Keratinocyte (primary cell): Measurements from ENCODE around the gene CA11. TPM values are rescaled to one million over a fixed set of nuclear protein-coding genes. Genes with fewer than 3 reads are reported as not detected.
"Not testable (repeated sequence)": the region's sequence is repeated elsewhere in the genome, so short reads cannot be mapped to it uniquely, and the experiment has no call there.

Experiments used
- DNase-seq: peaks from one replicate; pipeline ENCODE4 v3.0.0-alpha.2; 2011; ENCODE audit warnings: low read depth, missing footprints, low spot score
- FAIRE-seq: peaks from 2 replicates; lab custom pipeline; 2011; peaks lifted over from hg19 to GRCh38; lab: Jason Lieb, UNC
- H2AFZ ChIP-seq: 2 replicates; pipeline ENCODE4 v1.6.0; 2012; ENCODE audit warnings: low read length, control low read depth, inconsistent platforms; ENCODE audit not compliant: control insufficient read depth
- H3K27ac ChIP-seq: 2 replicates; pipeline ENCODE4 v1.5.1; 2011; ENCODE audit warnings: low read length; ENCODE audit not compliant: control insufficient read depth, insufficient read depth
- H3K27me3 ChIP-seq: 3 replicates; pipeline ENCODE4 v1.6.0; 2011; ENCODE audit warnings: low read length; ENCODE audit not compliant: control insufficient read depth, insufficient read depth; ENCODE audit errors: extremely low read depth
- H3K36me3 ChIP-seq, 2 experiments: 2 replicates in 1 of 2; 3 replicates in 1 of 2; pipeline ENCODE4 v1.5.1; 2011; ENCODE audit warnings: low read length in 2 of 2, mild to moderate bottlenecking in 1 of 2; ENCODE audit not compliant: control insufficient read depth in 2 of 2, insufficient read depth in 2 of 2; ENCODE audit errors: extremely low read depth in 1 of 2
- H3K4me1 ChIP-seq: 3 replicates; pipeline ENCODE4 v1.5.1; 2011; ENCODE audit warnings: low read length; ENCODE audit not compliant: control insufficient read depth, insufficient read depth; ENCODE audit errors: extremely low read depth
- H3K4me2 ChIP-seq: 3 replicates; pipeline ENCODE4 v1.6.0; 2011; ENCODE audit warnings: low read depth, low read length; ENCODE audit not compliant: control insufficient read depth, insufficient read depth; ENCODE audit errors: extremely low read depth
- H3K4me3 ChIP-seq, 3 experiments: fragments of 200-600 bp in 1 of 3; sonication (generic) in 1 of 3; 2 replicates in 2 of 3; 3 replicates in 1 of 3; pipeline ENCODE4 v1.5.1; 2011 to 2016; ENCODE audit warnings: low read length in 3 of 3, mild to moderate bottlenecking in 3 of 3, control low read depth in 2 of 3, inconsistent platforms in 1 of 3, low read depth in 1 of 3, mixed read lengths in 1 of 3, mixed run types in 1 of 3, moderate library complexity in 1 of 3; ENCODE audit not compliant: control insufficient read depth in 2 of 3, insufficient read depth in 2 of 3; ENCODE audit errors: extremely low read depth in 1 of 3
- H3K79me2 ChIP-seq: 2 replicates; pipeline ENCODE4 v1.6.0; 2012; ENCODE audit warnings: low read length; ENCODE audit not compliant: control insufficient read depth, insufficient read depth
- H3K9ac ChIP-seq: 3 replicates; pipeline ENCODE4 v1.6.0; 2011; ENCODE audit warnings: low read length; ENCODE audit not compliant: control insufficient read depth, insufficient read depth; ENCODE audit errors: extremely low read depth
- H3K9me1 ChIP-seq: 3 replicates; pipeline ENCODE4 v1.6.0; 2011; ENCODE audit warnings: low read length; ENCODE audit not compliant: control insufficient read depth, insufficient read depth; ENCODE audit errors: extremely low read depth
- H3K9me3 ChIP-seq: 2 replicates; pipeline ENCODE4 v1.5.1; 2012; ENCODE audit warnings: low read depth, low read length; ENCODE audit not compliant: control insufficient read depth
- H4K20me1 ChIP-seq: 3 replicates; pipeline ENCODE4 v1.6.0; 2011; ENCODE audit warnings: low read length; ENCODE audit not compliant: control insufficient read depth, insufficient read depth; ENCODE audit errors: extremely low read depth
- EZH2 ChIP-seq: IDR thresholded peaks from one replicate; pipeline ENCODE4 v1.6.1; 2012; ENCODE audit warnings: inconsistent platforms, mild to moderate bottlenecking, low read length, moderate library complexity
- dilution Hi-C: fragments of 300-500 bp; cut with MboI; formaldehyde crosslinking; loops from one replicate; pipeline ENCODE4 v1.7.0; 2020; ENCODE audit warnings: low sequenced_read_pairs; ENCODE audit not compliant: extremely low pct_ligation_motif_present
- polyA plus RNA-seq, 5 experiments: library from polyadenylated mRNA; depleted of rRNA in 3 of 5; stranded (reverse) in 3 of 5; stranded (forward) in 1 of 5; unstranded in 1 of 5; fragments of >200 nt; gene quantifications; 1 replicate in 1 of 5; 2 replicates in 3 of 5; 3 replicates in 1 of 5; pipeline versions ENCODE4 v1.2.1 to v1.2.3, GENCODE V29; 2011 to 2012; ENCODE audit warnings: missing spikeins in 2 of 5, low read depth in 1 of 5, low replicate concordance in 1 of 5
- TF ChIP-seq, protein P1 (sequence below), 3 experiments: IDR thresholded peaks in 1 of 3; conservative IDR thresholded peaks in 1 of 3; optimal IDR thresholded peaks in 1 of 3; 2 replicates in 2 of 3; 3 replicates in 1 of 3; pipeline versions ENCODE3 to v1.5.1; 2011; ENCODE audit warnings: low read length in 3 of 3, mild to moderate bottlenecking in 3 of 3, moderate library complexity in 2 of 3, control low read depth in 1 of 3, inconsistent platforms in 1 of 3; ENCODE audit not compliant: insufficient read depth in 2 of 3; ENCODE audit errors: extremely low read depth in 1 of 3

CA11 gene
- polyA plus RNA-seq, 1 donor (not counting 4 experiments of a cell fraction or from before 2014, with no cell fraction given), result 1.6 TPM

DNA sequence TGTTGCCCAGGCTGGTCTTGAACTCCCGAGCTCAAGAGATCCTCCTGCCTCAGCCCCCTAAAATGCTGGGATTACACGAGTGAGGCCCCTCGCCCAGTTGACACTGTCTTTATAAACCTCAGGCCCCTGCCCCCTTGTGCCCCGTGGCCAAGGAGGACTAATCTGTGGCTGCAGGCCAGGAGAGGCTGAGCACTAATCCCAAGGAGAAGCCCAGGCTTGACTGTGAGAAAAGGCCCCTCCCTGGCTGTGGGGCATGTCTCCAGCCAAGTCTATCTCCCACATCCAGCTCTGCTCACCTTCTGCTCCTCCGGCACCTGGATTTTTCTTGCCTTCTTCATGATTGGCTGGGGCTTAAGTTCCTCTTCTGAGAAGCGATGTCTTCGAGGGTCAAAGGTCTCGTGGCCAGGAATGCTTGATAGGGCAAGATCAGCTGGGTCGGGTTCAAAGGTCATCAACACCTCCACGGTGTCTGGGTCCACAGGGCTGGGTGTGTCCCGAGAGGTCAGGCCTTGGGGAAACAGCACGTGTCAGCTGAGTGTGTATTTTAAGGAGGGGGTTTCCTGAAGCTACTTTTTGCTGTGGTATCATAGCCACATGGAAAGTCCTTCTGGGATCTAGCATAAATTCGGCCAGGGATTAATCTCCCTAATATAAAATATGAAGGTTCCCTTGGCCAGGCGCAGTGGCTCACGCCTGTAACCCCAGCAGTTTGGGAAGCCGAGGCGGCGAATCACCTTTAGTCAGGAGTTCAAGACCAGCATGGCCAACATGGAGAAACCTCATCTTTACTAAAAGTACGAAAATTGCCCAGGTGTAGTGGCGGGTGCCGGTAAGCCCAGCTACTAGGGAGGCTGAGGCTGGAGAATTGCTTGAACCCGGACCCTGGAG is 12.6 kb downstream of the CA11 start:
- Histone ChIP-seq H3K9ac (no peak overlapping the region), H3K79me2 (no peaks in the 10 kb centered on the region), H3K4me1 (peaks cover 47% of the 10 kb centered on the region), H3K27ac (peak overlapping the region; percentile 56), H3K4me3 (no peak overlapping the region), H4K20me1 (no peaks in the 10 kb centered on the region), H3K9me1 (no peaks in the 10 kb centered on the region), H3K36me3 (no peaks in the 10 kb centered on the region), H2AFZ (no peak overlapping the region), H3K9me3 (no peaks in the 10 kb centered on the region), H3K4me2 (peak overlapping the region; percentile 77), H3K27me3 (no peaks in the 10 kb centered on the region)
- TF ChIP-seq EZH2, result no peak
- TF ChIP-seq, protein P1, sequence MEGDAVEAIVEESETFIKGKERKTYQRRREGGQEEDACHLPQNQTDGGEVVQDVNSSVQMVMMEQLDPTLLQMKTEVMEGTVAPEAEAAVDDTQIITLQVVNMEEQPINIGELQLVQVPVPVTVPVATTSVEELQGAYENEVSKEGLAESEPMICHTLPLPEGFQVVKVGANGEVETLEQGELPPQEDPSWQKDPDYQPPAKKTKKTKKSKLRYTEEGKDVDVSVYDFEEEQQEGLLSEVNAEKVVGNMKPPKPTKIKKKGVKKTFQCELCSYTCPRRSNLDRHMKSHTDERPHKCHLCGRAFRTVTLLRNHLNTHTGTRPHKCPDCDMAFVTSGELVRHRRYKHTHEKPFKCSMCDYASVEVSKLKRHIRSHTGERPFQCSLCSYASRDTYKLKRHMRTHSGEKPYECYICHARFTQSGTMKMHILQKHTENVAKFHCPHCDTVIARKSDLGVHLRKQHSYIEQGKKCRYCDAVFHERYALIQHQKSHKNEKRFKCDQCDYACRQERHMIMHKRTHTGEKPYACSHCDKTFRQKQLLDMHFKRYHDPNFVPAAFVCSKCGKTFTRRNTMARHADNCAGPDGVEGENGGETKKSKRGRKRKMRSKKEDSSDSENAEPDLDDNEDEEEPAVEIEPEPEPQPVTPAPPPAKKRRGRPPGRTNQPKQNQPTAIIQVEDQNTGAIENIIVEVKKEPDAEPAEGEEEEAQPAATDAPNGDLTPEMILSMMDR (optimal IDR thresholded peaks at IDR 0.05 in 1 of 3, IDR thresholded peaks at IDR 0.05 in 1 of 3, conservative IDR thresholded peaks at IDR 0.05 in 1 of 3; ENCODE audit: extremely low read depth in 1 of 3, insufficient read depth in 2 of 3, low read length in 3 of 3), result peak in 1 of 3 experiments; percentile 5
- dilution Hi-C loops, result no loop called here
- FAIRE-seq, result peak; percentile 44
- DNase-seq, result no peak

DNA sequence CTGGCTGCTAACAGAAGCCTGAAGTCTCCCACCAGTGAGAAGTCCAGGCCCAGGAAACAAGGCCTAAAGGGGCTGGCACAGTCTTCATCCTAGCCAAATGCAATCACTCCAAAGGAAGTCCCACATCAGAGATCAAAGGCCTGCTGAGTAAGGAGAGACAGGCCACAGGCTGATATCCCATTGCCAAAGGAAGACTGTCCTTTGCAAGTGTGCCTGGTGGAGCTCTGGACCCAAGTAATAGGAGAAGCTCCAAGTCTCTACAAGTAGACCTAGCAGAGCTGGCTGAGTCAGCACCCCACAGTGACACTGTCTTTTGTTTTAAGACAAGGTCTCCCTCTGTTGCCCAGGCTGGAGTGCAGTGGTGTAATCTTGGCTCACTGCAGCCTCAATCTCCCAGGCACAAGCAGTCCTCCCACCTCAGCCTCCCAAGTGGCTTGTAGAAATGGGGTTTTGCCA is 13.3 kb downstream of the CA11 start:
- Histone ChIP-seq H3K79me2 (no peaks in the 10 kb centered on the region), H3K4me2 (peak overlapping the region; percentile 14), H3K4me1 (peaks cover 45% of the 10 kb centered on the region), H3K36me3 (peaks cover 0 to 1% of the 10 kb centered on the region in 2 experiments), H3K4me3 (no peak overlapping the region), H3K27ac (peak overlapping the region; percentile 56), H3K9ac (no peak overlapping the region), H3K27me3 (no peaks in the 10 kb centered on the region), H2AFZ (no peak overlapping the region), H3K9me1 (no peaks in the 10 kb centered on the region), H4K20me1 (no peaks in the 10 kb centered on the region), H3K9me3 (no peaks in the 10 kb centered on the region)
- peak; percentile 95 for FAIRE-seq
- DNase-seq, result no peak
- dilution Hi-C loops, result no loop called here
- TF ChIP-seq, protein P1 (optimal IDR thresholded peaks at IDR 0.05 in 1 of 3, IDR thresholded peaks at IDR 0.05 in 1 of 3, conservative IDR thresholded peaks at IDR 0.05 in 1 of 3; ENCODE audit: extremely low read depth in 1 of 3, insufficient read depth in 2 of 3, low read length in 3 of 3), result peak in 2 of 3 experiments; percentile 15 to 38
- TF ChIP-seq EZH2, result no peak

DNA sequence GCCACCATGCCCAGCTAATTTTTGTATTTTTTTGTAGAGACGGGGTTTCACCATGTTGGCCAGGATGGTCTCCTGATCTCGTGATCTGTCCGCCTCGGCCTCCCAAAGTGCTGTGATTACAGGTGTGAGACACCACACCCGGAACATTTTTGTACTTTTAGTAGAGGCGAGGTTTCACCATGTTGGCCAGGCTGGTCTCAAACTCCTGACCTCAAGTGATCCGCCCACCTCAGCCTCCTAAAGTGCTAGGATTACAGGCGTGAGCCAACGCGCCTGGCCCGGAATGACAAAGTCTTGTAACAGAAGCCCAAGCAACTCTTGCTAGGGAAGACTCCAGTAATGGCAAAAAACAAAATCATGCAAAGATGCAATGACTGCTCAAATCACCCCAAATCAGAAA is 13.7 kb downstream of the CA11 start:
- FAIRE-seq, DNase-seq: not testable (repeated sequence)

More for the DNA sequence above, 13.7 kb downstream of the CA11 start:
- H3K9ac ChIP-seq, H3K79me2 ChIP-seq, H3K4me3 ChIP-seq, H2AFZ ChIP-seq, H3K9me1 ChIP-seq, H4K20me1 ChIP-seq, H3K27ac ChIP-seq, H3K27me3 ChIP-seq, dilution Hi-C loops, H3K9me3 ChIP-seq, H3K36me3 ChIP-seq: not testable (repeated sequence)
- Histone ChIP-seq H3K4me1 (peaks cover 47% of the 10 kb centered on the region), H3K4me2 (peak overlapping the region; percentile 14)
